ENCODE results near the gene CLMP.

DNA sequence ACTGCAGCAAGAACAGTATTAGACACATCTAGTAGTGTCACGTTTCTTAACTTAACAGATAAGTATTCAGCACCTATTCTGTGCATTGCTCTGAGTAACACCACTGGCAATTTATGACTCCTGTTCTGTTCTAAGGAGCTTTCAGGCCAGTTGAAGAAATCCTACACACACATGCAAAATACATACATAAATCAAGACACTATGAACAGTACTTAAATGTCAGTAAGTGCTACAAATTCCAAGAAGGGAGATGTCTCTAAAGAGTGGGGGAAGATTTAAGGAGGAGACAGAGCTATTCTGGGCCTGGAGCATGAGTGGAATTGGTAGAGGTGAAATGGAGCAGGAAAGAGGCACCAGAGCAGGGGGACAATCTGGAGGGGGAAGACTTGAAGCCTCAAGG lies 46.2 kb upstream of the CLMP start:
- TF ChIP-seq EP300 (IDR thresholded peaks at IDR 0.05) (no peak), POLR2A (IDR thresholded peaks at IDR 0.05; ENCODE audit: low read depth) (no peak)
- TF ChIP-seq, protein P1, sequence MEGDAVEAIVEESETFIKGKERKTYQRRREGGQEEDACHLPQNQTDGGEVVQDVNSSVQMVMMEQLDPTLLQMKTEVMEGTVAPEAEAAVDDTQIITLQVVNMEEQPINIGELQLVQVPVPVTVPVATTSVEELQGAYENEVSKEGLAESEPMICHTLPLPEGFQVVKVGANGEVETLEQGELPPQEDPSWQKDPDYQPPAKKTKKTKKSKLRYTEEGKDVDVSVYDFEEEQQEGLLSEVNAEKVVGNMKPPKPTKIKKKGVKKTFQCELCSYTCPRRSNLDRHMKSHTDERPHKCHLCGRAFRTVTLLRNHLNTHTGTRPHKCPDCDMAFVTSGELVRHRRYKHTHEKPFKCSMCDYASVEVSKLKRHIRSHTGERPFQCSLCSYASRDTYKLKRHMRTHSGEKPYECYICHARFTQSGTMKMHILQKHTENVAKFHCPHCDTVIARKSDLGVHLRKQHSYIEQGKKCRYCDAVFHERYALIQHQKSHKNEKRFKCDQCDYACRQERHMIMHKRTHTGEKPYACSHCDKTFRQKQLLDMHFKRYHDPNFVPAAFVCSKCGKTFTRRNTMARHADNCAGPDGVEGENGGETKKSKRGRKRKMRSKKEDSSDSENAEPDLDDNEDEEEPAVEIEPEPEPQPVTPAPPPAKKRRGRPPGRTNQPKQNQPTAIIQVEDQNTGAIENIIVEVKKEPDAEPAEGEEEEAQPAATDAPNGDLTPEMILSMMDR (IDR thresholded peaks at IDR 0.05), result no peak

Data from esophagus muscularis mucosa (tissue), 4 donors.